Neural progenitor cell (in vitro differentiated cells): Measurements from ENCODE around the gene SLC6A3. TPM values are rescaled to one million over a fixed set of nuclear protein-coding genes. Genes with fewer than 3 reads are reported as not detected.

ENCODE experiments used
- DNase-seq: peaks from one replicate; pipeline ENCODE4 v3.0.0-alpha.2; 2016; ENCODE audit warnings: low spot score
- H2AFZ ChIP-seq: fragments of 200-600 bp; sonication (generic); replicated peaks from 2 replicates; pipeline ENCODE4 v1.6.1; 2016; ENCODE audit warnings: antibody characterized with exemption
- H3F3A ChIP-seq: fragments of 200-600 bp; sonication (generic); 2 replicates; pipeline ENCODE4 v1.6.1; 2016; ENCODE audit warnings: antibody characterized with exemption, low read depth
- H3K27ac ChIP-seq: fragments of 200-600 bp; sonication (generic); 2 replicates; pipeline ENCODE4 v1.5.1; 2016; ENCODE audit warnings: mild to moderate bottlenecking
- H3K27me3 ChIP-seq: fragments of 200-600 bp; sonication (generic); 2 replicates; pipeline ENCODE4 v1.6.1; 2016; ENCODE audit warnings: mild to moderate bottlenecking, moderate library complexity
- H3K36me3 ChIP-seq: fragments of 200-600 bp; sonication (generic); 2 replicates; pipeline ENCODE4 v1.5.1; 2016
- H3K4me1 ChIP-seq: fragments of 200-600 bp; sonication (generic); 2 replicates; pipeline ENCODE4 v1.6.1; 2016; ENCODE audit warnings: mixed run types
- H3K4me2 ChIP-seq: fragments of 200-600 bp; sonication (generic); 2 replicates; pipeline ENCODE4 v1.6.1; 2016
- H3K4me3 ChIP-seq: fragments of 200-600 bp; sonication (generic); 2 replicates; pipeline ENCODE4 v1.5.1; 2016
- H3K79me2 ChIP-seq: fragments of 200-600 bp; sonication (generic); 2 replicates; pipeline ENCODE4 v1.6.1; 2016; ENCODE audit warnings: low read depth
- H3K9ac ChIP-seq: fragments of 200-600 bp; sonication (generic); 2 replicates; pipeline ENCODE4 v1.6.1; 2016
- H3K9me3 ChIP-seq: fragments of 200-600 bp; sonication (generic); 2 replicates; pipeline ENCODE4 v1.5.1; 2016; ENCODE audit warnings: low read depth
- H4K20me1 ChIP-seq: fragments of 200-600 bp; sonication (generic); 2 replicates; pipeline ENCODE4 v1.6.1; 2016; ENCODE audit warnings: low read depth
- H3K27ac Mint-ChIP-seq: 3 replicates; pipeline ENCODE4 v1.8.0; 2021; ENCODE audit warnings: mixed read lengths
- H3K27me3 Mint-ChIP-seq: 2 replicates; pipeline ENCODE4 v1.8.0; 2022; ENCODE audit warnings: low read depth, mild to moderate bottlenecking, inconsistent platforms, moderate library complexity, mixed read lengths; ENCODE audit not compliant: insufficient read depth
- H3K36me3 Mint-ChIP-seq: 3 replicates; pipeline ENCODE4 v1.8.0; 2021; ENCODE audit warnings: mixed read lengths
- H3K4me1 Mint-ChIP-seq: 3 replicates; pipeline ENCODE4 v1.8.0; 2021; ENCODE audit warnings: mixed read lengths
- H3K4me3 Mint-ChIP-seq: 3 replicates; pipeline ENCODE4 v1.8.0; 2021; ENCODE audit warnings: mild to moderate bottlenecking, moderate library complexity, mixed read lengths
- H3K9me3 Mint-ChIP-seq: 3 replicates; pipeline ENCODE4 v1.8.0; 2020; ENCODE audit warnings: mixed read lengths
- EZH2 ChIP-seq: fragments of 200-600 bp; sonication (generic); IDR thresholded peaks from 2 replicates; pipeline ENCODE4 v1.6.1; 2017; ENCODE audit warnings: antibody characterized with exemption, mild to moderate bottlenecking, moderate library complexity
- EZH2phosphoT487 ChIP-seq: fragments of 200-600 bp; sonication (generic); IDR thresholded peaks from 2 replicates; pipeline ENCODE4 v1.6.1; 2017; ENCODE audit warnings: antibody characterized with exemption
- total RNA-seq: library from RNA; depleted of rRNA; stranded (reverse); fragments of >200 nt; gene quantifications from 2 replicates; pipeline ENCODE4 v1.2.3, GENCODE V29; 2015; ENCODE audit warnings: low replicate concordance
- TF ChIP-seq, protein P1 (sequence below): fragments of 200-600 bp; sonication (generic); IDR thresholded peaks from 2 replicates; pipeline ENCODE4 v1.5.1; 2017; ENCODE audit warnings: antibody characterized with exemption, mild to moderate bottlenecking

The SLC6A3 gene
- total RNA-seq, 1 donor from 2014 or later = 0.32 TPM

GRCh38 chr5:1471997-1472963 is 27.0 kb upstream of the SLC6A3 start:
- Histone ChIP-seq H3K4me2 (no peak overlapping the region), H3K4me1 (no peaks in the 10 kb centered on the region), H2AFZ (no peak overlapping the region), H3K36me3 (no peaks in the 10 kb centered on the region), H3K9ac (no peak overlapping the region), H3K4me3 (no peak overlapping the region), H4K20me1 (no peaks in the 10 kb centered on the region), H3K27me3 (no peaks in the 10 kb centered on the region), H3K79me2 (no peaks in the 10 kb centered on the region), H3F3A (no peaks in the 10 kb centered on the region), H3K9me3 (no peaks in the 10 kb centered on the region), H3K27ac (no peak overlapping the region)
- Mint-ChIP-seq H3K4me3 (no peak overlapping the region), H3K36me3 (peaks cover 17% of the 10 kb centered on the region), H3K27me3 (peaks cover 6% of the 10 kb centered on the region), H3K27ac (no peak overlapping the region), H3K4me1 (peaks cover 16% of the 10 kb centered on the region), H3K9me3 (no peaks in the 10 kb centered on the region)
- TF ChIP-seq EZH2phosphoT487 (no peak), EZH2 (no peak)
- TF ChIP-seq, protein P1, sequence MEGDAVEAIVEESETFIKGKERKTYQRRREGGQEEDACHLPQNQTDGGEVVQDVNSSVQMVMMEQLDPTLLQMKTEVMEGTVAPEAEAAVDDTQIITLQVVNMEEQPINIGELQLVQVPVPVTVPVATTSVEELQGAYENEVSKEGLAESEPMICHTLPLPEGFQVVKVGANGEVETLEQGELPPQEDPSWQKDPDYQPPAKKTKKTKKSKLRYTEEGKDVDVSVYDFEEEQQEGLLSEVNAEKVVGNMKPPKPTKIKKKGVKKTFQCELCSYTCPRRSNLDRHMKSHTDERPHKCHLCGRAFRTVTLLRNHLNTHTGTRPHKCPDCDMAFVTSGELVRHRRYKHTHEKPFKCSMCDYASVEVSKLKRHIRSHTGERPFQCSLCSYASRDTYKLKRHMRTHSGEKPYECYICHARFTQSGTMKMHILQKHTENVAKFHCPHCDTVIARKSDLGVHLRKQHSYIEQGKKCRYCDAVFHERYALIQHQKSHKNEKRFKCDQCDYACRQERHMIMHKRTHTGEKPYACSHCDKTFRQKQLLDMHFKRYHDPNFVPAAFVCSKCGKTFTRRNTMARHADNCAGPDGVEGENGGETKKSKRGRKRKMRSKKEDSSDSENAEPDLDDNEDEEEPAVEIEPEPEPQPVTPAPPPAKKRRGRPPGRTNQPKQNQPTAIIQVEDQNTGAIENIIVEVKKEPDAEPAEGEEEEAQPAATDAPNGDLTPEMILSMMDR = no peak
- no peak for DNase-seq

DNA sequence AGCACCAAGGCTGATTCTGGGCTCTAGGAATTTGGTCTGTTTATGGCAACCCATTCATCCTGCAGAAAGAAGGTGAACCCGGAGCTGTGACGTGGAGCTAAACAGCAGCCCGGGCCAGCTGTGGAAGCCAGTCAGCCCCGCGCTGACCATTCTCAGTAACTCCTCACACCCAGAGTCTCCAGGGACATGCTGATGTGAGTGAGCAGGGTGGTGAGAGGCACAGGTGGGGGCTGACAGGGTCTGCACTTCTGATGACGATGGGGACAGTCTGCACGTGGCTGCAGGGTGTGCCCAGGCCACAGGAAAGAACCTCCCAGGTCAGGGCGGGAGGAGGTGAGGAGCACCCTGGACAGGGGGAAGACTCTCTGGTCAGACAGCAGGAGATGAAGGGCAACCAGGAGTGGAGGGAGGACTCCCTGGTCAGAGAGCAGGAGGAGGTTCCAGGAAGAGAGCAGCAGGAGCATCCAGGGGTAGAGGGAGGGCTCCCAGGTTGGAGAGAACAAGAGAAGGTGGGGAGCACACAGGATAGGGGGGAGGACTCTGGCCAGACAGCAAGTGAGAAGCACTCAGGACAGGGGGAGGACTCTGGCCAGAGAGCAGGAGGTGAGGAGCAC is 26.1 kb upstream of the SLC6A3 start:
- H3K4me1 Mint-ChIP-seq = peaks cover 16% of the 10 kb centered on the region
- H3K27me3 ChIP-seq = no peaks in the 10 kb centered on the region
- no peaks in the 10 kb centered on the region for H3K9me3 Mint-ChIP-seq
- H3K4me1 ChIP-seq = no peaks in the 10 kb centered on the region
- H3K27ac Mint-ChIP-seq = no peak overlapping the region
- peaks cover 6% of the 10 kb centered on the region for H3K27me3 Mint-ChIP-seq
- TF ChIP-seq, protein P1 = no peak
- no peak for TF ChIP-seq EZH2phosphoT487
- no peak for TF ChIP-seq EZH2
- H3K4me3 ChIP-seq = no peak overlapping the region
- no peaks in the 10 kb centered on the region for H4K20me1 ChIP-seq
- no peak overlapping the region for H3K9ac ChIP-seq
- no peaks in the 10 kb centered on the region for H3K79me2 ChIP-seq
- no peak overlapping the region for H3K4me2 ChIP-seq
- H3K36me3 Mint-ChIP-seq = peaks cover 17% of the 10 kb centered on the region
- no peak overlapping the region for H3K27ac ChIP-seq
- H3K4me3 Mint-ChIP-seq = no peak overlapping the region
- DNase-seq = no peak
- no peak overlapping the region for H2AFZ ChIP-seq
- no peaks in the 10 kb centered on the region for H3F3A ChIP-seq
- no peaks in the 10 kb centered on the region for H3K9me3 ChIP-seq
- no peaks in the 10 kb centered on the region for H3K36me3 ChIP-seq

DNA sequence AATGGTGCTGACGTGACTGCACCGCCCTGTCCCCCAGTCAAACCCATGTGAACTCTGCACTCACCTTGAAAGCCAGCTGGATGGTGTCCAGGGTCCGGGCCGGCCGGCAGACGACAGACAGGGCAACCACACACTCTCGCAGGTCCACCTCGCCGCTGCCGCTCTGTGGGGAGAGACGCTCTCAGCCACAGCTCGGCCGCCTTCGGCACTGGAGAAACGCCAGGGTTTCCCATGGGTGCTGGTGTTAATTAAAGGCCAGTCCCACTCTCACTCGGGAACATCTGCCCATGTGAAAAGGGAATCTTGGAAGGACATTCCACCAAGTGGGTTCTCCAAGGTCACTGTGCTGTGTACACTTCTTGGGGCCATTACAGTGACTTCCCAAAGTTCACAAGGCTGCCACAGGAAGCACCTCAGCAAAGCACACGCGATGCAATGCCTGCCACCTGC is 25.5 kb upstream of the SLC6A3 start:
- H3K27me3 Mint-ChIP-seq = peaks cover 9% of the 10 kb centered on the region
- no peaks in the 10 kb centered on the region for H3K4me1 ChIP-seq
- no peak overlapping the region for H3K9ac ChIP-seq
- H2AFZ ChIP-seq = no peak overlapping the region
- no peak overlapping the region for H3K27ac Mint-ChIP-seq
- H3F3A ChIP-seq = peaks cover 4% of the 10 kb centered on the region
- no peaks in the 10 kb centered on the region for H3K9me3 ChIP-seq
- H4K20me1 ChIP-seq = no peaks in the 10 kb centered on the region
- no peaks in the 10 kb centered on the region for H3K27me3 ChIP-seq
- H3K4me1 Mint-ChIP-seq = peaks cover 16% of the 10 kb centered on the region
- no peak overlapping the region for H3K27ac ChIP-seq
- TF ChIP-seq EZH2 (no peak), EZH2phosphoT487 (no peak)
- TF ChIP-seq, protein P1 = no peak
- no peaks in the 10 kb centered on the region for H3K36me3 ChIP-seq
- H3K9me3 Mint-ChIP-seq = no peaks in the 10 kb centered on the region
- no peaks in the 10 kb centered on the region for H3K79me2 ChIP-seq
- no peak overlapping the region for H3K4me2 ChIP-seq
- peaks cover 19% of the 10 kb centered on the region for H3K36me3 Mint-ChIP-seq
- no peak overlapping the region for H3K4me3 Mint-ChIP-seq
- DNase-seq = no peak
- no peak overlapping the region for H3K4me3 ChIP-seq
